Upper lobe of left lung (tissue), 6 donors: ENCODE results near the gene FHIT. TPM values are rescaled to one million over a fixed set of nuclear protein-coding genes. Genes with fewer than 3 reads are reported as not detected.

Experiments used
- ATAC-seq, 2 donors: fragments of 200-7000 bp; cut with Tn5 transposase; one replicate each; pipeline ENCODE4 v1.9.1; 2022; ENCODE audit warnings: mild to moderate bottlenecking in 2 of 2, moderate library complexity in 2 of 2; ENCODE audit not compliant: low FRiP score in 2 of 2
- DNase-seq, 2 donors: peaks; one replicate each; pipeline ENCODE4 v3.0.0-alpha.2; 2019 to 2020
- H3K27ac ChIP-seq, 4 donors: fragments of 200-600 bp; sonication (generic); one replicate each; pipeline ENCODE4 v1.5.1; 2016 to 2019
- H3K27me3 ChIP-seq, 4 donors: fragments of 200-600 bp; sonication (generic); one replicate each; pipeline ENCODE4 v1.5.1; 2017 to 2019
- H3K36me3 ChIP-seq, 4 donors: fragments of 200-600 bp; sonication (generic); one replicate each; pipeline ENCODE4 v1.5.1; 2016 to 2019
- H3K4me1 ChIP-seq, 4 donors: fragments of 200-600 bp; sonication (generic); one replicate each; pipeline ENCODE4 v1.5.1; 2018 to 2019
- H3K4me3 ChIP-seq, 4 donors: fragments of 200-600 bp; sonication (generic); one replicate each; pipeline ENCODE4 v1.5.1; 2017 to 2019; ENCODE audit warnings: mild to moderate bottlenecking in 2 of 4, moderate library complexity in 1 of 4
- H3K9me3 ChIP-seq, 4 donors: fragments of 200-600 bp; sonication (generic); one replicate each; pipeline ENCODE4 v1.5.1; 2018 to 2019
- CTCF ChIP-seq, 6 experiments: fragments of 450-650 bp in 4 of 6; fragments of 200-600 bp in 2 of 6; sonication (generic) in 2 of 6; IDR thresholded peaks; one replicate each; pipeline ENCODE4 v1.5.1; 2016 to 2019; ENCODE audit warnings: antibody characterized with exemption in 6 of 6
- EP300 ChIP-seq, 4 donors: sonication (generic); formaldehyde crosslinking; IDR thresholded peaks; one replicate each; pipeline ENCODE4 v1.5.1; 2017; ENCODE audit warnings: antibody characterized with exemption in 4 of 4, control low read depth in 2 of 4
- POLR2A ChIP-seq, 4 donors: fragments of 450-650 bp; IDR thresholded peaks; one replicate each; pipeline ENCODE4 v1.5.1; 2016 to 2017; ENCODE audit warnings: antibody characterized with exemption in 4 of 4, mild to moderate bottlenecking in 2 of 4
- POLR2AphosphoS5 ChIP-seq, 2 donors: sonication (generic); formaldehyde crosslinking; IDR thresholded peaks; one replicate each; pipeline ENCODE4 v1.5.1; 2017; ENCODE audit warnings: antibody characterized with exemption in 2 of 2
- WGBS, 2 donors: methylation state at CpG; one replicate each; pipeline ENCODE4 v1.1.5; 2017 to 2018; 5-methylcytosine and 5-hydroxymethylcytosine counted together
- total RNA-seq, 6 donors: library from RNA; depleted of rRNA in 4 of 6; stranded (reverse); fragments of >200 nt in 4 of 6; gene quantifications; one replicate each; pipeline versions ENCODE4 v1.1.0 to v1.2.1, GENCODE V29; 2016 to 2021
- donor health status: DM: no; HTN: no; CAD: no; lungs with moderate emphysema.
- donor health status: DM: no; HTN: yes; CAD: no; lungs with severe emphysema.

FHIT gene
- total RNA-seq, 6 donors from 2014 or later = 6.8 to 56.6 (median 11.1) TPM

GRCh38 chr3:60192297-60193114, 1058.7 kb downstream of the FHIT start:
- no peaks in the 10 kb centered on the region for H3K36me3 ChIP-seq
- ATAC-seq (no peak), DNase-seq (no peak)
- no peaks in the 10 kb centered on the region for H3K4me1 ChIP-seq
- no peak overlapping the region for H3K27ac ChIP-seq
- no peaks in the 10 kb centered on the region for H3K27me3 ChIP-seq
- H3K9me3 ChIP-seq = no peaks in the 10 kb centered on the region
- no peak overlapping the region for H3K4me3 ChIP-seq
- 79 to 86% methylated on average over 7 of the region's 7 CpGs for WGBS, 2 donors
- TF ChIP-seq POLR2A (IDR thresholded peaks at IDR 0.05) (no peak), POLR2AphosphoS5 (IDR thresholded peaks at IDR 0.05) (no peak), CTCF (IDR thresholded peaks at IDR 0.05) (no peak), EP300 (IDR thresholded peaks at IDR 0.05) (no peak)

GRCh38 chr3:60190073-60190472, 1061.2 kb downstream of the FHIT start:
- DNase-seq (no peak), ATAC-seq (no peak)
- Histone ChIP-seq H3K36me3 (no peaks in the 10 kb centered on the region), H3K9me3 (no peaks in the 10 kb centered on the region), H3K4me3 (no peak overlapping the region), H3K4me1 (no peaks in the 10 kb centered on the region), H3K27me3 (no peaks in the 10 kb centered on the region), H3K27ac (no peak overlapping the region)
- no peak for TF ChIP-seq POLR2A (IDR thresholded peaks at IDR 0.05)
- no peak for TF ChIP-seq POLR2AphosphoS5 (IDR thresholded peaks at IDR 0.05)
- TF ChIP-seq CTCF (IDR thresholded peaks at IDR 0.05) = no peak
- TF ChIP-seq EP300 (IDR thresholded peaks at IDR 0.05) = no peak
- WGBS, 2 donors = 49 to 60% methylated on average over 2 of the region's 2 CpGs

- no peak for TF ChIP-seq EP300 (IDR thresholded peaks at IDR 0.05)
- no peak for TF ChIP-seq CTCF (IDR thresholded peaks at IDR 0.05)
- no peak for TF ChIP-seq POLR2AphosphoS5 (IDR thresholded peaks at IDR 0.05)
- TF ChIP-seq POLR2A (IDR thresholded peaks at IDR 0.05) = no peak
- no peaks in the 10 kb centered on the region for H3K36me3 ChIP-seq
- no peak overlapping the region for H3K4me3 ChIP-seq
- no peak for DNase-seq
- no peak overlapping the region for H3K27ac ChIP-seq
- no peaks in the 10 kb centered on the region for H3K9me3 ChIP-seq
- no peaks in the 10 kb centered on the region for H3K4me1 ChIP-seq
- no peak for ATAC-seq
- 75 to 86% methylated on average over 3 of the region's 3 CpGs for WGBS, 2 donors
- no peaks in the 10 kb centered on the region for H3K27me3 ChIP-seq
These were observed 1061.9 kb downstream of the FHIT start for GRCh38 chr3:60189304-60189703.

- WGBS, 2 donors = 60 to 69% methylated on average over 2 of the region's 2 CpGs
- Histone ChIP-seq H3K27ac (no peak overlapping the region), H3K9me3 (no peaks in the 10 kb centered on the region), H3K36me3 (no peaks in the 10 kb centered on the region), H3K27me3 (no peaks in the 10 kb centered on the region), H3K4me3 (no peak overlapping the region), H3K4me1 (no peaks in the 10 kb centered on the region)
- DNase-seq (no peak), ATAC-seq (no peak)
- no peak for TF ChIP-seq POLR2A (IDR thresholded peaks at IDR 0.05)
- no peak for TF ChIP-seq CTCF (IDR thresholded peaks at IDR 0.05)
- no peak for TF ChIP-seq EP300 (IDR thresholded peaks at IDR 0.05)
- no peak for TF ChIP-seq POLR2AphosphoS5 (IDR thresholded peaks at IDR 0.05)
These were observed 1062.4 kb downstream of the FHIT start for GRCh38 chr3:60188803-60189202.

GRCh38 chr3:60187343-60187742, 1063.9 kb downstream of the FHIT start:
- TF ChIP-seq POLR2A (IDR thresholded peaks at IDR 0.05) = no peak
- TF ChIP-seq POLR2AphosphoS5 (IDR thresholded peaks at IDR 0.05) = no peak
- TF ChIP-seq EP300 (IDR thresholded peaks at IDR 0.05) = no peak
- no peak for TF ChIP-seq CTCF (IDR thresholded peaks at IDR 0.05)
- 90 to 95% methylated on average over 4 of the region's 4 CpGs for WGBS, 2 donors
- Histone ChIP-seq H3K27me3 (no peaks in the 10 kb centered on the region), H3K4me1 (no peaks in the 10 kb centered on the region), H3K9me3 (no peaks in the 10 kb centered on the region), H3K4me3 (no peak overlapping the region), H3K27ac (no peak overlapping the region), H3K36me3 (no peaks in the 10 kb centered on the region)
- DNase-seq (no peak), ATAC-seq (no peak)
